ENCODE measurements around the gene GPC6. TPM values are rescaled to one million over a fixed set of nuclear protein-coding genes. Genes with fewer than 3 reads are reported as not detected.

Gene GPC6
- total RNA-seq, 1 experiment from 2014 or later = 0.22 TPM

- BruUV-seq (replicated peaks) = no TSS peak
- H3K9me2 ChIP-seq (ENCODE audit: insufficient read depth) = no peaks in the 10 kb centered on the region
- H3K27me3 ChIP-seq (ENCODE audit: insufficient read depth, low read length) = no peaks in the 10 kb centered on the region
- ChIA-PET CTCF (no interaction called here), RAD21 (ENCODE audit: low non-redundant PET in 1 of 2, low total read pairs in 2 of 2, uncharacterized antibody in 2 of 2, unreplicated experiment in 2 of 2) (no interaction called here), POLR2A (no interaction called here)
- DNase-seq (ENCODE audit: low read depth, low spot score) = no peak
- H4K20me1 ChIP-seq (ENCODE audit: insufficient read depth) = no peaks in the 10 kb centered on the region
- H3K36me3 ChIP-seq (ENCODE audit: control insufficient read depth in 1 of 2, insufficient read depth in 2 of 2, low read length in 2 of 2) = no peaks in the 10 kb centered on the region
- no peak overlapping the region for H2AFZ ChIP-seq (ENCODE audit: low read depth, low read length, poor library complexity, severe bottlenecking)
- H3K4me1 ChIP-seq (ENCODE audit: control insufficient read depth in 1 of 2, insufficient read depth in 2 of 2, low read length in 2 of 2) = no peaks in the 10 kb centered on the region
- intact Hi-C loops (cut with micrococcal nuclease) = no loop called here
- no peak for ATAC-seq
- H3K27ac ChIP-seq (ENCODE audit: low read depth, low read length) = no peak overlapping the region
- H3K79me2 ChIP-seq (ENCODE audit: insufficient read depth, low read length) = no peaks in the 10 kb centered on the region
- no peak overlapping the region for H3K4me3 ChIP-seq (replicated peaks in 1 of 2; ENCODE audit: low read depth in 1 of 2, low read length in 2 of 2)
- no peak overlapping the region for H3K9ac ChIP-seq (ENCODE audit: low read length)
- no peak overlapping the region for H3K4me2 ChIP-seq (ENCODE audit: low read length)
- TF ChIP-seq ZBTB33 (IDR thresholded peaks at IDR 0.05; ENCODE audit: extremely low read depth, insufficient replicate concordance, low read length) (no peak), TCF7L2 (IDR thresholded peaks at IDR 0.05; ENCODE audit: borderline replicate concordance, extremely low read depth, insufficient read depth, insufficient read length) (no peak), SRF (IDR thresholded peaks at IDR 0.05; ENCODE audit: low read depth) (no peak), EZH2phosphoT487 (IDR thresholded peaks at IDR 0.05; ENCODE audit: borderline replicate concordance) (no peak), POLR2A (IDR thresholded peaks at IDR 0.05; ENCODE audit: borderline replicate concordance, extremely low read depth, insufficient read depth, insufficient read length) (no peak), MAX (IDR thresholded peaks at IDR 0.05) (no peak), EZH2 (IDR thresholded peaks at IDR 0.05) (no peak), RAD21 (IDR thresholded peaks at IDR 0.05; ENCODE audit: low read depth) (no peak), POLR2AphosphoS5 (IDR thresholded peaks at IDR 0.05; ENCODE audit: low read depth, low read length) (no peak), EGR1 (IDR thresholded peaks at IDR 0.05; ENCODE audit: low read depth) (no peak), FOSL1 (IDR thresholded peaks at IDR 0.05; ENCODE audit: low read depth) (no peak), ZNF274 (IDR thresholded peaks at IDR 0.05; ENCODE audit: low read depth, low read length) (no peak)
- TF ChIP-seq, protein P1, sequence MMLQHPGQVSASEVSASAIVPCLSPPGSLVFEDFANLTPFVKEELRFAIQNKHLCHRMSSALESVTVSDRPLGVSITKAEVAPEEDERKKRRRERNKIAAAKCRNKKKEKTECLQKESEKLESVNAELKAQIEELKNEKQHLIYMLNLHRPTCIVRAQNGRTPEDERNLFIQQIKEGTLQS (IDR thresholded peaks at IDR 0.05) = no peak
- peaks cover 10 to 18% of the 10 kb centered on the region in 2 experiments; a peak in 3 of 4 replicates for H3K9me3 ChIP-seq (ENCODE audit: control insufficient read depth in 1 of 2, insufficient read depth in 1 of 2, low read depth in 1 of 2, low read length in 2 of 2)
Measured at GRCh38 chr13:93640452-93640851, 413.8 kb downstream of the GPC6 start.
